Measurements from ENCODE around the gene LHFPL3.

The LHFPL3 gene

GRCh38 chr7:104823177-104823576 is 494.8 kb downstream of the LHFPL3 start:
- ATAC-seq (ENCODE audit: insufficient read depth, low read depth): no peak
- Histone ChIP-seq H3K79me2 (ENCODE audit: insufficient read depth, low read length) (no peaks in the 10 kb centered on the region), H3K4me1 (ENCODE audit: insufficient read depth, low read length) (no peaks in the 10 kb centered on the region)

GRCh38 chr7:104825099-104825498 is 496.7 kb downstream of the LHFPL3 start:
- no peak for TF ChIP-seq CTCF (IDR thresholded peaks at IDR 0.05; ENCODE audit: borderline replicate concordance, extremely low read depth, low read length, poor library complexity, severe bottlenecking)
- TF ChIP-seq EZH2 (IDR thresholded peaks at IDR 0.05; ENCODE audit: borderline replicate concordance, low read depth, low read length, severe bottlenecking): no peak
- H3K9me3 ChIP-seq (ENCODE audit: insufficient read depth, low read length, severe bottlenecking): no peaks in the 10 kb centered on the region
- H3K4me3 ChIP-seq (ENCODE audit: low read depth in 1 of 2, low read length in 2 of 2): no peak overlapping the region
- H3K27me3 ChIP-seq (ENCODE audit: insufficient read depth, low read length, poor library complexity): no peaks in the 10 kb centered on the region
- no peaks in the 10 kb centered on the region for H3K36me3 ChIP-seq (ENCODE audit: insufficient read depth, low read length)
- H3K27ac ChIP-seq (ENCODE audit: low read length): no peak overlapping the region
- no peaks in the 10 kb centered on the region for H3K4me1 ChIP-seq (ENCODE audit: insufficient read depth, low read length)
- DNase-seq: no peak
- no peaks in the 10 kb centered on the region for H3K79me2 ChIP-seq (ENCODE audit: insufficient read depth, low read length)
- no peak overlapping the region for H2AFZ ChIP-seq (ENCODE audit: low read depth, low read length)
- ATAC-seq (ENCODE audit: insufficient read depth, low read depth): no peak
- H4K20me1 ChIP-seq (ENCODE audit: insufficient read depth, low read length): no peaks in the 10 kb centered on the region
- no peak overlapping the region for H3K4me2 ChIP-seq (ENCODE audit: insufficient read depth, low read length)
- H3K9ac ChIP-seq (ENCODE audit: low read depth, low read length): no peak overlapping the region

More at GRCh38 chr7:104823177-104823576, 494.8 kb downstream of the LHFPL3 start:
- DNase-seq: no peak
- Histone ChIP-seq H4K20me1 (ENCODE audit: insufficient read depth, low read length) (no peaks in the 10 kb centered on the region), H3K9me3 (ENCODE audit: insufficient read depth, low read length, severe bottlenecking) (no peaks in the 10 kb centered on the region), H2AFZ (ENCODE audit: low read depth, low read length) (no peak overlapping the region), H3K27ac (ENCODE audit: low read length) (no peak overlapping the region), H3K36me3 (ENCODE audit: insufficient read depth, low read length) (no peaks in the 10 kb centered on the region), H3K4me3 (ENCODE audit: low read depth in 1 of 2, low read length in 2 of 2) (no peak overlapping the region), H3K9ac (ENCODE audit: low read depth, low read length) (no peak overlapping the region), H3K27me3 (ENCODE audit: insufficient read depth, low read length, poor library complexity) (no peaks in the 10 kb centered on the region), H3K4me2 (ENCODE audit: insufficient read depth, low read length) (no peak overlapping the region)
- no peak for TF ChIP-seq EZH2 (IDR thresholded peaks at IDR 0.05; ENCODE audit: borderline replicate concordance, low read depth, low read length, severe bottlenecking)
- TF ChIP-seq CTCF (IDR thresholded peaks at IDR 0.05; ENCODE audit: borderline replicate concordance, extremely low read depth, low read length, poor library complexity, severe bottlenecking): no peak

GRCh38 chr7:104826135-104826534 is 497.7 kb downstream of the LHFPL3 start:
- no peaks in the 10 kb centered on the region for H4K20me1 ChIP-seq (ENCODE audit: insufficient read depth, low read length)
- H3K9me3 ChIP-seq (ENCODE audit: insufficient read depth, low read length, severe bottlenecking): no peaks in the 10 kb centered on the region
- no peak overlapping the region for H3K4me3 ChIP-seq (ENCODE audit: low read depth in 1 of 2, low read length in 2 of 2)
- ATAC-seq (ENCODE audit: insufficient read depth, low read depth) (no peak), DNase-seq (no peak)
- H3K9ac ChIP-seq (ENCODE audit: low read depth, low read length): no peak overlapping the region
- no peak overlapping the region for H2AFZ ChIP-seq (ENCODE audit: low read depth, low read length)
- no peaks in the 10 kb centered on the region for H3K36me3 ChIP-seq (ENCODE audit: insufficient read depth, low read length)
- no peak overlapping the region for H3K27ac ChIP-seq (ENCODE audit: low read length)
- no peaks in the 10 kb centered on the region for H3K27me3 ChIP-seq (ENCODE audit: insufficient read depth, low read length, poor library complexity)
- TF ChIP-seq EZH2 (IDR thresholded peaks at IDR 0.05; ENCODE audit: borderline replicate concordance, low read depth, low read length, severe bottlenecking) (no peak), CTCF (IDR thresholded peaks at IDR 0.05; ENCODE audit: borderline replicate concordance, extremely low read depth, low read length, poor library complexity, severe bottlenecking) (no peak)
- no peak overlapping the region for H3K4me2 ChIP-seq (ENCODE audit: insufficient read depth, low read length)
- H3K79me2 ChIP-seq (ENCODE audit: insufficient read depth, low read length): no peaks in the 10 kb centered on the region
- H3K4me1 ChIP-seq (ENCODE audit: insufficient read depth, low read length): no peaks in the 10 kb centered on the region

GRCh38 chr7:104836976-104837375 is 508.6 kb downstream of the LHFPL3 start:
- ATAC-seq (ENCODE audit: insufficient read depth, low read depth) (no peak), DNase-seq (no peak)
- H3K4me1 ChIP-seq (ENCODE audit: insufficient read depth, low read length): no peaks in the 10 kb centered on the region
- H3K4me3 ChIP-seq (ENCODE audit: low read depth in 1 of 2, low read length in 2 of 2): no peak overlapping the region
- no peak overlapping the region for H3K27ac ChIP-seq (ENCODE audit: low read length)
- no peaks in the 10 kb centered on the region for H3K79me2 ChIP-seq (ENCODE audit: insufficient read depth, low read length)
- no peak overlapping the region for H2AFZ ChIP-seq (ENCODE audit: low read depth, low read length)
- TF ChIP-seq EZH2 (IDR thresholded peaks at IDR 0.05; ENCODE audit: borderline replicate concordance, low read depth, low read length, severe bottlenecking): no peak
- TF ChIP-seq CTCF (IDR thresholded peaks at IDR 0.05; ENCODE audit: borderline replicate concordance, extremely low read depth, low read length, poor library complexity, severe bottlenecking): no peak
- H3K9me3 ChIP-seq (ENCODE audit: insufficient read depth, low read length, severe bottlenecking): no peaks in the 10 kb centered on the region
- no peak overlapping the region for H3K9ac ChIP-seq (ENCODE audit: low read depth, low read length)
- H4K20me1 ChIP-seq (ENCODE audit: insufficient read depth, low read length): no peaks in the 10 kb centered on the region
- peaks cover 1% of the 10 kb centered on the region for H3K27me3 ChIP-seq (ENCODE audit: insufficient read depth, low read length, poor library complexity)
- H3K36me3 ChIP-seq (ENCODE audit: insufficient read depth, low read length): no peaks in the 10 kb centered on the region
- no peak overlapping the region for H3K4me2 ChIP-seq (ENCODE audit: insufficient read depth, low read length)
